Stimulated activated naive CD8-positive, alpha-beta T cell treated with anti-CD3 and anti-CD28 coated beads, Interleukin-15, amount 100 ng/mL, for 72 hours (primary cell): ENCODE results near the gene CCDC110.

ENCODE experiments used
- ATAC-seq: fragments of 150-1000 bp; cut with Tn5 transposase; 2 replicates; pipeline ENCODE4 v1.10.0; 2021; ENCODE audit warnings: mild to moderate bottlenecking, moderate library complexity
- DNase-seq, 2 donors: peaks; one replicate each; pipeline ENCODE4 v3.0.0; 2021 to 2022
- H3K27ac Mint-ChIP-seq, 2 donors: one replicate each; pipeline ENCODE4 v1.8.0; 2022; ENCODE audit warnings: mild to moderate bottlenecking in 2 of 2, mixed read lengths in 2 of 2, moderate library complexity in 2 of 2
- H3K27me3 Mint-ChIP-seq: one replicate; pipeline ENCODE4 v1.8.0; 2022; ENCODE audit warnings: mixed read lengths
- H3K4me1 Mint-ChIP-seq: one replicate; pipeline ENCODE4 v1.8.0; 2022; ENCODE audit warnings: mild to moderate bottlenecking, mixed read lengths
- H3K4me3 Mint-ChIP-seq, 2 donors: one replicate each; pipeline ENCODE4 v1.8.0; 2022; ENCODE audit warnings: mild to moderate bottlenecking in 2 of 2, mixed read lengths in 2 of 2, moderate library complexity in 1 of 2
- H3K9me3 Mint-ChIP-seq, 2 donors: one replicate each; pipeline ENCODE4 v1.8.0; 2022; ENCODE audit warnings: mixed read lengths in 2 of 2

Gene CCDC110

DNA sequence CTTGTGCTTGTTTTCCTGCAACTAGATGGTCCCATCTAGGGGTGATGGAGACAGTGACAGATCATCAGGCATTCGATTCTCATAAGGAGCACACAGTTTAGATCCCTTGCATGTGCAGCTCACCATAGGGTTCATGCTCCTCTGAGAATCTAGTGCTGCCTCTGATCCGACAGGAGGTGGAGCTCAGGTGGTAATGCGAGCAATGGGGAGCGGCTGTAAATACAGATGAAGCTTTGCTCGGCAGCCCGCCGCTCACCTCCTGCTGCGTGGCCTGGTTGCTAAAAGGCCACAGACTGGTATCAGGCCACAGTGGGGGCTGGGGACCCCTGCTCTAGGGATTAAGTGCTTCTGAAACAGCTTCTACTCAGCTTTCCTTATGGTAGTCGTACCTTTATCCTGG, 28.5 kb upstream of the CCDC110 start:
- ATAC-seq (no peak), DNase-seq (no peak)
- H3K9me3 Mint-ChIP-seq, result peaks cover 0 to 10% of the 10 kb centered on the region in 2 donors
- no peaks in the 10 kb centered on the region for H3K4me1 Mint-ChIP-seq
- no peak overlapping the region for H3K27ac Mint-ChIP-seq
- H3K27me3 Mint-ChIP-seq, result peaks cover 44% of the 10 kb centered on the region
- no peak overlapping the region for H3K4me3 Mint-ChIP-seq

- H3K4me1 Mint-ChIP-seq, result no peaks in the 10 kb centered on the region
- H3K27ac Mint-ChIP-seq, result no peak overlapping the region
- no peak for DNase-seq
- no peak for ATAC-seq
- H3K9me3 Mint-ChIP-seq, result peaks cover 26% of the 10 kb centered on the region in 2 donors
- no peak overlapping the region for H3K4me3 Mint-ChIP-seq
- peaks cover 29% of the 10 kb centered on the region for H3K27me3 Mint-ChIP-seq
Measured at GRCh38 chr4:185488650-185489049, 17.1 kb upstream of the CCDC110 start.

DNA sequence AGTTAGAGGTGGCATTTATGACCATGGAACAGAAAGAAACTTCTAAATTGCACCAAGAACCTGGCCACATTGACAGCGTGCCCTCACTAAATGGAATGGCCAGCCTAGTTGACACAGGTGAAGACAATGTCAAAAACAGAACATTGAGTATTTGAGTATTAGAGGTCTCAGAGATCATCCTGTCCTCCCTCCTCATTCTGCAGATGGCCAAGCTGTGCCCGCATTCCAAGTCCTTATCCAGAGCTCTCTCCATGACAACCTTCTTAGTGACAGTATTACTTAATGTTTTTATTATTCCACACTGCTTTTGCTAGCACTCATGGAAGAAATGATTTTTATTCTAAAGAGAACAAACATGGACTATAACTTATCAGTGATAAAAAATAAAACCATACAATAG, 9.9 kb upstream of the CCDC110 start:
- ATAC-seq, result no peak
- no peak for DNase-seq
- Mint-ChIP-seq H3K27me3 (peaks cover 53% of the 10 kb centered on the region), H3K9me3 (no peaks in the 10 kb centered on the region), H3K27ac (no peak overlapping the region), H3K4me1 (no peaks in the 10 kb centered on the region), H3K4me3 (no peak overlapping the region)

GRCh38 chr4:185480016-185480732, 8.6 kb upstream of the CCDC110 start:
- Mint-ChIP-seq H3K4me3 (no peak overlapping the region), H3K27ac (no peak overlapping the region), H3K27me3 (peaks cover 48% of the 10 kb centered on the region), H3K9me3 (no peaks in the 10 kb centered on the region), H3K4me1 (no peaks in the 10 kb centered on the region)
- no peak for DNase-seq
- no peak for ATAC-seq

- DNase-seq (no peak), ATAC-seq (peak; percentile 86)
- Mint-ChIP-seq H3K27me3 (peaks cover 48% of the 10 kb centered on the region), H3K9me3 (no peaks in the 10 kb centered on the region), H3K4me3 (no peak overlapping the region), H3K27ac (no peak overlapping the region), H3K4me1 (no peaks in the 10 kb centered on the region)
Measured at GRCh38 chr4:185479507-185479971, 8.0 kb upstream of the CCDC110 start.

DNA sequence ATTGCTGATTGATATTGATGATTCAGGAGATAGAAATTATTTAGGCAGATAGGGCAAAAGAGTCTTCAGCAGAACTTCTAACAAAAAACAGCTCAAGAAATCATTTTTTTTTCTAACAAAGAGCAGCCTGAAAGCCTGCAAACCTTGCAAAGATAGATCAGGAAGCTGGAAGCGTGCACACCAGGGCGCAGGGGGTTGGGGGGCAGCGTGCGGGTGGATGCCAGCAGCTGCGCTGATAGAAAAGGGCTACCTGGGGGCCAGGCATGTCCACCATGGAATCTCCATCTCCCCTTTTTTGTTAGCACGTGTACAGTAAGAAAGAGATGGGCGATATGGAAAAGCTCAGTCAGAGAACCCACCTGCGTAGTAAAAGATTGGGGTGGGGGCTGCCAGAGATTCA, 1.7 kb upstream of the CCDC110 start:
- ATAC-seq, result no peak
- DNase-seq, result no peak
- peaks cover 49% of the 10 kb centered on the region for H3K27me3 Mint-ChIP-seq
- H3K4me3 Mint-ChIP-seq, result no peak overlapping the region
- no peaks in the 10 kb centered on the region for H3K9me3 Mint-ChIP-seq
- no peak overlapping the region for H3K27ac Mint-ChIP-seq
- H3K4me1 Mint-ChIP-seq, result peaks cover 8% of the 10 kb centered on the region

DNA sequence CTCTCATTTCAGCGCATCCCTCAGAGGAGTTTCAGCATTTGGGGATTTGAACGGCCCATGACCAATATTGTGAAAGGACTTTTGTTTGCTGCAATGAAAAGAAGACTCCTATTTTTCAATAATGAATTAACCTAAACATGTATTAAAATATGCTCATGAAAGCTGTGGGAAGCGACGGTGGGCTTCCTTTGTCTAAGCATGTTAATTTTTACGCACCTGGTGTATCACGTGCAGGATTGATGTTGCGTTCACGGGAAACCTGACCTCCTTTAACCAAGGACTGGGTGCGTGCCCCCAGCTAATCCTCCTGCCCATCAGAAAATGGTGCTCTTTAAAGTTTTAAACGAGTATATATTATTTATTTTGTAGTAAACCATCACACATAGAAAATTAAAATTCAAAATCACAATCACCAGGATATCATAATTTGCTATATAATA, 590 bp upstream of the CCDC110 start:
- peaks cover 45% of the 10 kb centered on the region for H3K27me3 Mint-ChIP-seq
- H3K4me1 Mint-ChIP-seq, result peaks cover 8% of the 10 kb centered on the region
- peak overlapping the region in 1 of 2 donors; percentile 25 for H3K27ac Mint-ChIP-seq
- peak overlapping the region; percentile 94 to 96 for H3K4me3 Mint-ChIP-seq
- H3K9me3 Mint-ChIP-seq, result no peaks in the 10 kb centered on the region
- DNase-seq (no peak), ATAC-seq (no peak)

DNA sequence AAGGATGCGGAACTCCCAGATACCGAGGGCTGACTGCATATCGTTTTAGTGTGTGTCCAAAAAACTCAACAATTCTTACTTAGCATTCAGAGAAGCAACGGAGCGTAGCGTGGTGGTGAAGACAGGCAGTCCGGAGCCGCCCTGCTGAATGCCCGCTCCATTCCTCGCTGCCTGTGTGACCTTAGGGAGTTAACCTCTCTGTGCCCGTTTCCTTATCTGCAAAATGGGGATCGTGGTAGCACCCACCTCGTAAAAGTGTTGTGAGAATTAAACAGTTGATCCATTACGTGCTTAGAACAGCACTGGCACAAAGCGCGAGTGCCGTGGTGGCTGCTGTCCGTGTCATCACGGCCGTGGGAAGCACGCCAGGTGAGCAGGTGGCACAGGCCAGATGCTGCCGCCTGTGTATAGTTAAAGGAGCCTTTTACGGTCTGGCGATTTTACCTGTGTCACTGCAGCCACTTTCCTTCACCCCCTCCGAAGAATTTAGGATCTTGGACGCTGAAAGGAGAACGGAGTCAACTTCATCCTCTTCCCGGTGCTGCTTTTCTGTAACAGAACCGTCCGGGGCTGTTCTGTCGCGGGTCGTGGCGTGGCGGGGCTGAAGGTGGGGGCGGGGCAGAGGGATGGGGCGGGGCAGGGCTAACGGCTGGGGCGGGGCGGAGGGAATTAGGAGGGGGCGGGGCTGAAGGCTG, 885 bp downstream of the CCDC110 start:
- peak; percentile 45 to 50 for DNase-seq
- Mint-ChIP-seq H3K4me3 (peak overlapping the region; percentile 74 to 85), H3K4me1 (peaks cover 8% of the 10 kb centered on the region), H3K9me3 (no peaks in the 10 kb centered on the region), H3K27ac (no peak overlapping the region), H3K27me3 (peaks cover 37% of the 10 kb centered on the region)
- ATAC-seq, result peak; percentile 34

DNA sequence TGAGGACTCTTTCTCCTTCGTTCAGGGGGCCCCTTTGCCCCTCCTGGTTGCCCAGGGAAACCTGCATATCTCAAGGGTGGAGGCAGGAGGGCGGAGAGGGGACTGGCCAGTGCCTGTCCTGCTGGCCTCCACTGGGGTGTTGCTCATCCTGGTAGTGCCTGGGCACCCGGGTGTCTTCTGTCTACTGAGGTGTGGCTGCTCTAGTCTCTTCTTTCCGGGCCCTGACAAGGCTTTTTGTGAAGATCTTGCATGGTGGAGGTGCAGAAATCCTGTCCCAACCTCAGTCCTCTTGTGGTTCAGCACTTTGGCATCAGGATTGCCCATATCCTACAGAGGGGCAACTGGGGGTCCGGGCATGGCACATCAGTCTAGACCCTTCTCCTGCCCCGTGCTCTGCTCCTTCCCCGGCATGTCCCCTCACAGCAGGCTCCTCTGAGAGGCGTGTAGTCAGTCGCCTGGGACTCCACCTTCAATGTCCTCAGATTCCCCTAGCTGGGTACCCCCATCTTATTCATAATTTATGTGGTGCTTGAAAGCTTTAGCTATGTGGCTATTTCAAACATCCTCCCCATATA, 1.9 kb downstream of the CCDC110 start:
- no peak overlapping the region for H3K4me3 Mint-ChIP-seq
- DNase-seq (no peak), ATAC-seq (no peak)
- no peak overlapping the region for H3K27ac Mint-ChIP-seq
- H3K4me1 Mint-ChIP-seq, result peaks cover 8% of the 10 kb centered on the region
- H3K9me3 Mint-ChIP-seq, result no peaks in the 10 kb centered on the region
- H3K27me3 Mint-ChIP-seq, result peaks cover 37% of the 10 kb centered on the region

GRCh38 chr4:185468999-185469398, 2.5 kb downstream of the CCDC110 start:
- Mint-ChIP-seq H3K4me3 (no peak overlapping the region), H3K27ac (no peak overlapping the region), H3K4me1 (peaks cover 8% of the 10 kb centered on the region), H3K9me3 (no peaks in the 10 kb centered on the region), H3K27me3 (peaks cover 37% of the 10 kb centered on the region)
- DNase-seq (no peak), ATAC-seq (no peak)

GRCh38 chr4:185467991-185468390, 3.5 kb downstream of the CCDC110 start:
- H3K4me3 Mint-ChIP-seq, result no peak overlapping the region
- no peak overlapping the region for H3K27ac Mint-ChIP-seq
- H3K27me3 Mint-ChIP-seq, result peaks cover 31% of the 10 kb centered on the region
- ATAC-seq (no peak), DNase-seq (no peak)
- peaks cover 8% of the 10 kb centered on the region for H3K4me1 Mint-ChIP-seq
- H3K9me3 Mint-ChIP-seq, result no peaks in the 10 kb centered on the region

GRCh38 chr4:185467101-185467500, 4.4 kb downstream of the CCDC110 start:
- no peak for DNase-seq
- Mint-ChIP-seq H3K27me3 (peaks cover 26% of the 10 kb centered on the region), H3K4me3 (no peak overlapping the region)

GRCh38 chr4:185465707-185466106, 5.8 kb downstream of the CCDC110 start:
- no peak overlapping the region for H3K27ac Mint-ChIP-seq
- DNase-seq, result no peak
- ATAC-seq, result no peak
- peaks cover 7% of the 10 kb centered on the region for H3K4me1 Mint-ChIP-seq
- no peak overlapping the region for H3K4me3 Mint-ChIP-seq
- peaks cover 26% of the 10 kb centered on the region for H3K27me3 Mint-ChIP-seq
- H3K9me3 Mint-ChIP-seq, result no peaks in the 10 kb centered on the region

More at GRCh38 chr4:185467101-185467500, 4.4 kb downstream of the CCDC110 start:
- no peak overlapping the region for H3K27ac Mint-ChIP-seq
- H3K4me1 Mint-ChIP-seq, result peaks cover 8% of the 10 kb centered on the region
- no peaks in the 10 kb centered on the region for H3K9me3 Mint-ChIP-seq
- no peak for ATAC-seq

DNA sequence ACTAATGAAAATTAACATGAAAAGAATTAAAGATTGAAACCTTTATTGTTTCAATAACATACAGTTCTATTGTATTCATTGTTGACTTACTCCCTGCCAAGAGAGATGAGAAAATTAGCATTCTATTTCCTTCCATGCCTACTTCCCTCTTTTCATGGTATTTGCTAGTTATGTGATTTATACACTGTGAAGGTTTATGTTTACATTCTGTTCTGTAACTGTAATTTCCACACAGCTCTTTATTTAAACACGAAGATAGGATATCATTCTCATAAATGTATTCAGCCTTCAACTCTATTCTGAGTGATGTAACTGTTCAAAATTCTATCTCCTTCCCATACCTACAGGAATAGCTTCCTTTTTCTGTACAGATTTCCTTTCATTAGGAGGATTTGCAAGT, 6.6 kb downstream of the CCDC110 start:
- H3K9me3 Mint-ChIP-seq, result no peaks in the 10 kb centered on the region
- H3K4me1 Mint-ChIP-seq, result no peaks in the 10 kb centered on the region
- H3K27me3 Mint-ChIP-seq, result peaks cover 24% of the 10 kb centered on the region
- no peak for ATAC-seq
- no peak for DNase-seq
- no peak overlapping the region for H3K27ac Mint-ChIP-seq
- no peak overlapping the region for H3K4me3 Mint-ChIP-seq

DNA sequence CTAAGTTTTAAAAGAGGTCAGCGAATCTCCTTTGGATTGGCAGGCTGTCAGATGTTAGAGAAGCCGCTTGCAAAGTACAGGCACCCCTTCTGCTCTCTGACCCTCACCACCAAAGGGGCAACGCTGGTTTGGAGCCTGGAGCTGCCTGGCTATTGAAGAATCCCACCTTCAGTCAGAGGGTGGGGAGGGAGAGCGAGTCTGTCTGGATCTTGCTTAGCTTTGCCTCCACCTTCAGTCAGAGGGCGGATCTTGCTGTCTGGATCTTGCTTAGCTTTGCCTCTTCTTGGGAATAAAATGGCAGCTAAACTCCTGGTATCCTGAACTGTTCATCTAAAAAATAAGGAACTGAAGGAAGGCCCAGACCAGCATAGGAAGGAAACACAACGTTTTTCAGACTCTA, 7.3 kb downstream of the CCDC110 start:
- Mint-ChIP-seq H3K4me1 (no peaks in the 10 kb centered on the region), H3K4me3 (no peak overlapping the region), H3K9me3 (no peaks in the 10 kb centered on the region), H3K27ac (no peak overlapping the region), H3K27me3 (peaks cover 18% of the 10 kb centered on the region)
- no peak for ATAC-seq
- DNase-seq, result no peak

- no peaks in the 10 kb centered on the region for H3K9me3 Mint-ChIP-seq
- no peak for DNase-seq
- no peak overlapping the region for H3K4me3 Mint-ChIP-seq
- peaks cover 17% of the 10 kb centered on the region for H3K27me3 Mint-ChIP-seq
- ATAC-seq, result peak; percentile 39
- no peak overlapping the region for H3K27ac Mint-ChIP-seq
- no peaks in the 10 kb centered on the region for H3K4me1 Mint-ChIP-seq
Measured at GRCh38 chr4:185463541-185463940, 8.0 kb downstream of the CCDC110 start.
